MCF 10A (cell line): ENCODE measurements around the gene KPNA5. TPM values are rescaled to one million over a fixed set of nuclear protein-coding genes. Genes with fewer than 3 reads are reported as not detected.

ENCODE experiments used
- BruUV-seq: library from RNA; stranded (reverse); fragments of 400-500 nt; replicated peaks from 2 replicates; lab custom pipeline; 2021; lab: Mats Ljungman, UMichigan
- CTCF ChIA-PET: fragments of 300-600 bp; sonication (Branson Sonifier 250); formaldehyde crosslinking; extraction: SDS; loops from one replicate; lab custom pipeline; 2021; ENCODE audit warnings: antibody characterized with exemption, inconsistent platforms; lab: Yijun Ruan, JAX
- POLR2A ChIA-PET: fragments of 300-600, 350-650 bp; sonication (Branson Sonifier 250); formaldehyde crosslinking; extraction: SDS; loops from one replicate; lab custom pipeline; 2020; ENCODE audit warnings: antibody characterized with exemption, inconsistent platforms; lab: Yijun Ruan, JAX
- DNase-seq: peaks from one replicate; pipeline ENCODE4 v3.0.0-alpha.2; 2018; ENCODE audit not compliant: unreplicated experiment
- H3K27ac Mint-ChIP-seq: one replicate; pipeline ENCODE4 v1.8.0; 2022; ENCODE audit warnings: mild to moderate bottlenecking, low read depth, mixed read lengths; ENCODE audit not compliant: unreplicated experiment
- H3K27me3 Mint-ChIP-seq: one replicate; pipeline ENCODE4 v1.8.0; 2022; ENCODE audit warnings: mixed read lengths; ENCODE audit not compliant: insufficient read depth, unreplicated experiment
- H3K36me3 Mint-ChIP-seq: one replicate; pipeline ENCODE4 v1.8.0; 2022; ENCODE audit warnings: mild to moderate bottlenecking, moderate library complexity, mixed read lengths; ENCODE audit not compliant: insufficient read depth, unreplicated experiment
- H3K4me1 Mint-ChIP-seq: one replicate; pipeline ENCODE4 v1.8.0; 2022; ENCODE audit warnings: mixed read lengths; ENCODE audit not compliant: insufficient read depth, unreplicated experiment
- H3K4me3 Mint-ChIP-seq: one replicate; pipeline ENCODE4 v1.8.0; 2022; ENCODE audit warnings: mild to moderate bottlenecking, moderate library complexity, mixed read lengths; ENCODE audit not compliant: unreplicated experiment
- H3K9me3 Mint-ChIP-seq: one replicate; pipeline ENCODE4 v1.8.0; 2022; ENCODE audit warnings: mixed read lengths; ENCODE audit not compliant: unreplicated experiment
- intact Hi-C: fragments of 100-400 bp; cut with micrococcal nuclease; formaldehyde crosslinking; loops from 2 replicates; pipeline ENCODE4 v1.14.1; 2022
- total RNA-seq: library from RNA; stranded (reverse); gene quantifications from 2 replicates; pipeline ENCODE4 v1.2.3, GENCODE V29; 2022
- TF ChIP-seq, protein P1 (sequence below): fragments of 200-600 bp; IDR thresholded peaks from one replicate; pipeline ENCODE4 v1.8.0; 2022; ENCODE audit warnings: antibody characterized with exemption, mild to moderate bottlenecking; ENCODE audit not compliant: unreplicated experiment

KPNA5 gene
- total RNA-seq, 1 experiment from 2014 or later, result 6.0 TPM

DNA sequence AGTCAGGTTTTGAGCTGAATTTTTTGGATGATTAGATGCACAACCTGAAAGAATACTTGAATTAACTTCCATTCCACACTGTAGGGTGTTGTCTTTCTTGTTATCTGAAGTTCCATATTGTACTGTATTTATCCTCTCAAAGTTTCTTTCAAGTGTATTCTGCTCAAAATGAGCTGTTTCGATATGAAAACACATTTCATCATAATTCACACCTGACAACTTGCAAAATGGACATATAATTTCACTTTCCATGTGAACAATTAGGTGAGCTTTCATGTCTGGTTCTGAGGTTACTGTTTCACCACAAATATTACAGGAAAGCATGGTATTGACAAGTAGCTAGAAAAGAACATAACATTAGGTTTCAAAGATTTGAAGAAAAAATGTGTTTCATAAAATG is 14.1 kb upstream of the KPNA5 start:
- POLR2A ChIA-PET, result interaction anchor here (0.6 to 6.3 kb wide), 11 partner anchors 10 to 412 kb away, joined by 3 to 68 read pairs (median 4); partner anchors contain the start of genes KPNA5, RSPH4A, RWDD1 and TSPYL1
- no peaks in the 10 kb centered on the region for H3K9me3 Mint-ChIP-seq
- peaks cover 40% of the 10 kb centered on the region for H3K4me1 Mint-ChIP-seq
- peak; percentile 3 for DNase-seq
- peak overlapping the region; percentile 93 for H3K4me3 Mint-ChIP-seq
- no peaks in the 10 kb centered on the region for H3K27me3 Mint-ChIP-seq
- H3K36me3 Mint-ChIP-seq, result peaks cover 19% of the 10 kb centered on the region
- TF ChIP-seq, protein P1, sequence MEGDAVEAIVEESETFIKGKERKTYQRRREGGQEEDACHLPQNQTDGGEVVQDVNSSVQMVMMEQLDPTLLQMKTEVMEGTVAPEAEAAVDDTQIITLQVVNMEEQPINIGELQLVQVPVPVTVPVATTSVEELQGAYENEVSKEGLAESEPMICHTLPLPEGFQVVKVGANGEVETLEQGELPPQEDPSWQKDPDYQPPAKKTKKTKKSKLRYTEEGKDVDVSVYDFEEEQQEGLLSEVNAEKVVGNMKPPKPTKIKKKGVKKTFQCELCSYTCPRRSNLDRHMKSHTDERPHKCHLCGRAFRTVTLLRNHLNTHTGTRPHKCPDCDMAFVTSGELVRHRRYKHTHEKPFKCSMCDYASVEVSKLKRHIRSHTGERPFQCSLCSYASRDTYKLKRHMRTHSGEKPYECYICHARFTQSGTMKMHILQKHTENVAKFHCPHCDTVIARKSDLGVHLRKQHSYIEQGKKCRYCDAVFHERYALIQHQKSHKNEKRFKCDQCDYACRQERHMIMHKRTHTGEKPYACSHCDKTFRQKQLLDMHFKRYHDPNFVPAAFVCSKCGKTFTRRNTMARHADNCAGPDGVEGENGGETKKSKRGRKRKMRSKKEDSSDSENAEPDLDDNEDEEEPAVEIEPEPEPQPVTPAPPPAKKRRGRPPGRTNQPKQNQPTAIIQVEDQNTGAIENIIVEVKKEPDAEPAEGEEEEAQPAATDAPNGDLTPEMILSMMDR, result no peak
- CTCF ChIA-PET, result interaction anchor here (0.5 to 1.2 kb wide), 5 partner anchors 12 to 112 kb away, joined by 3 to 5 read pairs (median 3); no protein-coding TSS in a partner anchor
- peak overlapping the region; percentile 96 for H3K27ac Mint-ChIP-seq
- BruUV-seq, result no TSS peak
- intact Hi-C loops, result no loop called here

DNA sequence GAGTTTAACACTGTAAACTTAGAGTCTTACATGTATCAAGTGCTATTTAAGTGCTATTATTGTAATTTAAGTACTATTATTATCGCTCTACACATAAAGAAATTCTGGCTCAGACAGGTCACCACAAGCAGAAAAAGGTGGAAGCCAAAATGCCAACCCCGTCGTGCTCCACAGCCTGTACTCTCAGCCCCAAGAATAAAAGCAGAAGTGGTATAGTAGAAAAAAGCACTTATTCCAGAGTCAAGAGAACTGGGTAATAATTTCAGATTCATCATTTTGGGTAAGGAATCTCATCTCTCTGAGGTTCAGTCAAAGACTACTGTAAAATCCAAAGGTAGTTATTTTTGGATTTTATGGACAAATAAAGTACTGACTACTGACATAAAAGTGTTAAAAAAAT is 13.4 kb upstream of the KPNA5 start:
- Mint-ChIP-seq H3K27me3 (no peaks in the 10 kb centered on the region), H3K4me1 (peaks cover 33% of the 10 kb centered on the region), H3K36me3 (peaks cover 19% of the 10 kb centered on the region), H3K4me3 (peak overlapping the region; percentile 93), H3K27ac (peak overlapping the region; percentile 96), H3K9me3 (no peaks in the 10 kb centered on the region)
- BruUV-seq, result no TSS peak
- ChIA-PET CTCF (interaction anchor here (0.5 kb wide), 1 partner anchor 112 kb away, joined by 3 read pairs; no protein-coding TSS in a partner anchor), POLR2A (interaction anchor here (0.9 to 6.3 kb wide), 11 partner anchors 12 to 413 kb away, joined by 3 to 68 read pairs (median 3); partner anchors contain the start of genes KPNA5, RSPH4A, RWDD1 and TSPYL1)
- TF ChIP-seq, protein P1, result no peak
- peak; percentile 5 for DNase-seq
- intact Hi-C loops, result no loop called here

DNA sequence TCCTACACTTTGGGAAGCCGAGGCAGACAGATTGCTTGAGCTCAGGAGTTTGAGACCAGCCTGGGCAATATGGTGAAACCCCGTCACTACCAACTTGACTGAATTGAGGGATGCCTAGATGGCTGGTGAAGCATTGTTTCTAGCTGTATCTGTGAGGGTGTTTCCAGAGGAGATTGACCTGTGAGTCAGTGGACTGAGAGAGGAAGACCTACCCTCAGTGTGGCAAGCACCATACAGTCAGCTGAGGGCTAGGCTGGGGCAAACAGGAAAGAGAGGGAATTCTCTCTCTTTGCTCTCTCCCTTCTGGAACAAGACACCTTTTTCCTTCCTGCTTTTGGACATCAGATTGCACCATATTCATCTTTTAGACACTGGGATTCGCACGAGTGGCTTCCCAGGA is 8.7 kb upstream of the KPNA5 start:
- Mint-ChIP-seq H3K36me3 (peaks cover 9% of the 10 kb centered on the region), H3K27me3 (no peaks in the 10 kb centered on the region), H3K4me1 (no peaks in the 10 kb centered on the region), H3K9me3 (no peaks in the 10 kb centered on the region), H3K27ac (no peak overlapping the region), H3K4me3 (no peak overlapping the region)
- ChIA-PET CTCF (interaction anchor here (0.7 kb wide), 1 partner anchor 47 kb away, joined by 3 read pairs; no protein-coding TSS in a partner anchor), POLR2A (no interaction called here)
- BruUV-seq, result no TSS peak
- TF ChIP-seq, protein P1, result no peak
- DNase-seq, result no peak
- intact Hi-C loops, result no loop called here

DNA sequence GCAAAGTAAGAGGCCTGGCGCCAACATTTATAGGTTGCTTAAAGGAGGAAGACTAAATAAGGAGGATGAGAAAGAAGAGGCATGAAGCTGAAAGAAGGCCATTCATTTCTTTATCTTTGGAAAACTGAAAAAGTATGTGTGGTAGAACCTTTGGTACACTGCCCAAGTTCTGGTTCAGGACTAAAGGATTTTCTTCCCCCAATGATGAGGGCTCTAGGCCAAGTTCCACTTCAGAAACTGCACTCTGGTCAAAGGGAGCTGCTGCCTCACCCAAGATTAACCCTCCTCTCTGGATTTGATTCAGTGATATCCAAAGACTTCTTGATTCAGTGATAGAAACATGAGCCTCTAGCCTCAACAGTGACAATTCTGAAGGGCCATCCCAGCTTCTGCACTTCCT is 5.0 kb upstream of the KPNA5 start:
- no TSS peak for BruUV-seq
- no peak overlapping the region for H3K27ac Mint-ChIP-seq
- CTCF ChIA-PET, result no interaction called here
- H3K9me3 Mint-ChIP-seq, result no peaks in the 10 kb centered on the region
- DNase-seq, result no peak
- intact Hi-C loops, result no loop called here
- H3K36me3 Mint-ChIP-seq, result no peaks in the 10 kb centered on the region
- no peaks in the 10 kb centered on the region for H3K27me3 Mint-ChIP-seq
- TF ChIP-seq, protein P1, result no peak
- H3K4me3 Mint-ChIP-seq, result no peak overlapping the region
- no peaks in the 10 kb centered on the region for H3K4me1 Mint-ChIP-seq
- POLR2A ChIA-PET, result no interaction called here
